Smooth muscle cell (in vitro differentiated cells): Measurements from ENCODE around the gene ATXN1. TPM values are rescaled to one million over a fixed set of nuclear protein-coding genes. Genes with fewer than 3 reads are reported as not detected.
A peak's percentile ranks its signal among the peaks of the same experiment; 100 is the strongest.

ENCODE experiments used
- DNase-seq: peaks from one replicate; lab custom pipeline; 2025; ENCODE audit not compliant: unreplicated experiment; lab: John Stamatoyannopoulos, UW
- H2AFZ ChIP-seq: fragments of 200-600 bp; sonication (generic); 2 replicates; pipeline ENCODE4 v1.6.0; 2016; ENCODE audit warnings: antibody characterized with exemption, low read depth, mild to moderate bottlenecking
- H3F3A ChIP-seq: fragments of 200-600 bp; sonication (generic); 2 replicates; pipeline ENCODE4 v1.6.0; 2017; ENCODE audit warnings: antibody characterized with exemption, low read depth
- H3K27ac ChIP-seq: fragments of 200-600 bp; sonication (generic); 2 replicates; pipeline ENCODE4 v1.5.1; 2016; ENCODE audit warnings: low read depth, mild to moderate bottlenecking
- H3K27me3 ChIP-seq: fragments of 200-600 bp; sonication (generic); 2 replicates; pipeline ENCODE4 v1.6.1; 2016; ENCODE audit warnings: low read depth, mild to moderate bottlenecking
- H3K36me3 ChIP-seq: fragments of 200-600 bp; sonication (generic); 2 replicates; pipeline ENCODE4 v1.5.1; 2016; ENCODE audit warnings: low read depth
- H3K4me1 ChIP-seq: fragments of 200-600 bp; sonication (generic); 2 replicates; pipeline ENCODE4 v1.5.1; 2016; ENCODE audit warnings: low read depth
- H3K4me2 ChIP-seq: fragments of 200-600 bp; sonication (generic); 2 replicates; pipeline ENCODE4 v1.6.0; 2016; ENCODE audit warnings: mild to moderate bottlenecking
- H3K4me3 ChIP-seq: fragments of 200-600 bp; sonication (generic); 2 replicates; pipeline ENCODE4 v1.5.1; 2016; ENCODE audit warnings: mild to moderate bottlenecking
- H3K79me2 ChIP-seq: fragments of 200-600 bp; sonication (generic); 2 replicates; pipeline ENCODE4 v1.6.0; 2016; ENCODE audit warnings: low read depth, mild to moderate bottlenecking
- H3K9ac ChIP-seq: fragments of 200-600 bp; sonication (generic); 2 replicates; pipeline ENCODE4 v1.6.0; 2016; ENCODE audit warnings: low read depth
- H3K9me3 ChIP-seq: fragments of 200-600 bp; sonication (generic); replicated peaks from 2 replicates; pipeline ENCODE4 v1.5.1; 2016; ENCODE audit warnings: low read depth
- H4K20me1 ChIP-seq: fragments of 200-600 bp; sonication (generic); 2 replicates; pipeline ENCODE4 v1.6.0; 2016; ENCODE audit warnings: low read depth
- WGBS: methylation state at CpG from one replicate; pipeline ENCODE4 v1.1.7; 2016; ENCODE audit warnings: low lambda C conversion rate; 5-methylcytosine and 5-hydroxymethylcytosine counted together
- polyA plus RNA-seq: library from polyadenylated mRNA; unstranded; fragments of >200 nt; fragmentation: Nextera tagmentation; extraction: Ambion mirVana; gene quantifications from 2 replicates; pipeline ENCODE4 v1.2.1, GENCODE V29; 2016
- total RNA-seq: library from RNA; depleted of rRNA; stranded (reverse); fragments of >200 nt; gene quantifications from 2 replicates; pipeline ENCODE4 v1.2.3, GENCODE V29; 2014
- TF ChIP-seq, protein P1 (sequence below): fragments of 200-600 bp; sonication (generic); IDR thresholded peaks from 2 replicates; pipeline ENCODE4 v1.5.1; 2017; ENCODE audit warnings: borderline replicate concordance, mild to moderate bottlenecking, antibody characterized with exemption; ENCODE audit not compliant: insufficient read depth, poor library complexity, severe bottlenecking

The ATXN1 gene
- total and polyA plus RNA-seq, 2 experiments from 2014 or later, result 17.9 to 40.6 TPM

DNA sequence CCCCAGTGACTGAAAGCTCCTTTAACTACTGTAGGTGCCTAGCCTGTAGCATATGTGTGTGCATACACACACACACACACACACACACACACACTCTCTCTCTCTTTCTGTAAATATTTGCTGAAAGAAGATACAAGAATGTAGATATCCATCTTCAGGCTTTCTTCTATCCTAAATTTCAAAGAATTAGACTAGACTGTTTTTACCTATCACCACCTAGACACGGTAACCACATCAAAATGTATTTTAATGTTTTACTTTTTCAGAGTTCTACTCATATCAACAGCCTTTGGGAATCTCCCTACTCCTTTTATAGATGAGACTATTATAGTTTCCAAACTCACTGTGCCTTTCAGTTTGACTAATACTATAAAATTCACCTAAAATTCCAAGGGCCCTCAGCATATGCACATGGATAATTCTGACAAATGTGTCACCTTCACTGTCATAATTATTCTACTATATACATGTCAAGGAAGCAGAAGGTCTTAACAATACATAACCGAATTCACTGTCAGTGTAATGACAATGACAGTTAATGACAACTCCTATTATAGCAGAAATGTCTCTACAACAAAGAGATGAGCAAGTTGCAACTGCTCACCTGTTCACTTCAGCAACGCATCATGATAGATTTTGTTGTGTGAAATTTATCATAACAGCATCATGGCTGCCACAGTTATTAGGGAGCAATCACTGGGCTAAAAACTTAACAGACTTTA lies 286.3 kb downstream of the ATXN1 start:
- no peaks in the 10 kb centered on the region for H3K4me1 ChIP-seq
- no peak overlapping the region for H3K9ac ChIP-seq
- no peak overlapping the region for H3K4me2 ChIP-seq
- no peak overlapping the region for H3K4me3 ChIP-seq
- no peak overlapping the region for H2AFZ ChIP-seq
- no peak overlapping the region for H3K27ac ChIP-seq
- peaks cover 59% of the 10 kb centered on the region for H4K20me1 ChIP-seq
- 91% methylated on average over 3 of the region's 3 CpGs for WGBS
- no peaks in the 10 kb centered on the region for H3K79me2 ChIP-seq
- H3K27me3 ChIP-seq, result no peaks in the 10 kb centered on the region
- TF ChIP-seq, protein P1, sequence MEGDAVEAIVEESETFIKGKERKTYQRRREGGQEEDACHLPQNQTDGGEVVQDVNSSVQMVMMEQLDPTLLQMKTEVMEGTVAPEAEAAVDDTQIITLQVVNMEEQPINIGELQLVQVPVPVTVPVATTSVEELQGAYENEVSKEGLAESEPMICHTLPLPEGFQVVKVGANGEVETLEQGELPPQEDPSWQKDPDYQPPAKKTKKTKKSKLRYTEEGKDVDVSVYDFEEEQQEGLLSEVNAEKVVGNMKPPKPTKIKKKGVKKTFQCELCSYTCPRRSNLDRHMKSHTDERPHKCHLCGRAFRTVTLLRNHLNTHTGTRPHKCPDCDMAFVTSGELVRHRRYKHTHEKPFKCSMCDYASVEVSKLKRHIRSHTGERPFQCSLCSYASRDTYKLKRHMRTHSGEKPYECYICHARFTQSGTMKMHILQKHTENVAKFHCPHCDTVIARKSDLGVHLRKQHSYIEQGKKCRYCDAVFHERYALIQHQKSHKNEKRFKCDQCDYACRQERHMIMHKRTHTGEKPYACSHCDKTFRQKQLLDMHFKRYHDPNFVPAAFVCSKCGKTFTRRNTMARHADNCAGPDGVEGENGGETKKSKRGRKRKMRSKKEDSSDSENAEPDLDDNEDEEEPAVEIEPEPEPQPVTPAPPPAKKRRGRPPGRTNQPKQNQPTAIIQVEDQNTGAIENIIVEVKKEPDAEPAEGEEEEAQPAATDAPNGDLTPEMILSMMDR, result no peak
- DNase-seq, result no peak
- H3F3A ChIP-seq, result peaks cover 22% of the 10 kb centered on the region
- H3K9me3 ChIP-seq, result no peaks in the 10 kb centered on the region
- H3K36me3 ChIP-seq, result no peaks in the 10 kb centered on the region

GRCh38 chr6:16473908-16474771 lies 287.1 kb downstream of the ATXN1 start:
- Histone ChIP-seq H3K4me2 (no peak overlapping the region), H2AFZ (no peak overlapping the region), H4K20me1 (peaks cover 56% of the 10 kb centered on the region), H3K9me3 (no peaks in the 10 kb centered on the region), H3K27me3 (no peaks in the 10 kb centered on the region), H3K4me3 (no peak overlapping the region), H3K9ac (no peak overlapping the region), H3K27ac (no peak overlapping the region), H3K36me3 (no peaks in the 10 kb centered on the region), H3F3A (peaks cover 22% of the 10 kb centered on the region), H3K79me2 (peaks cover 2% of the 10 kb centered on the region), H3K4me1 (no peaks in the 10 kb centered on the region)
- 90% methylated on average over 1 of the region's 1 CpG for WGBS
- TF ChIP-seq, protein P1, result no peak
- no peak for DNase-seq

GRCh38 chr6:16473184-16473907 lies 287.9 kb downstream of the ATXN1 start:
- TF ChIP-seq, protein P1, result no peak
- no peaks in the 10 kb centered on the region for H3K4me1 ChIP-seq
- peaks cover 8% of the 10 kb centered on the region for H3K79me2 ChIP-seq
- H3K27ac ChIP-seq, result peak overlapping the region; percentile 75
- H3K4me2 ChIP-seq, result peak overlapping the region; percentile 74
- H3K9me3 ChIP-seq, result no peaks in the 10 kb centered on the region
- no peak overlapping the region for H2AFZ ChIP-seq
- peaks cover 22% of the 10 kb centered on the region for H3F3A ChIP-seq
- H3K4me3 ChIP-seq, result no peak overlapping the region
- WGBS, result 90% methylated on average over 10 of the region's 10 CpGs
- H3K27me3 ChIP-seq, result no peaks in the 10 kb centered on the region
- H4K20me1 ChIP-seq, result peaks cover 54% of the 10 kb centered on the region
- H3K36me3 ChIP-seq, result no peaks in the 10 kb centered on the region
- H3K9ac ChIP-seq, result no peak overlapping the region
- no peak for DNase-seq
